Thoracic aorta (tissue), 2 donors: ENCODE measurements around the gene ZNF785. TPM values are rescaled to one million over a fixed set of nuclear protein-coding genes. Genes with fewer than 3 reads are reported as not detected.
"Not testable (repeated sequence)": the region's sequence is repeated elsewhere in the genome, so short reads cannot be mapped to it uniquely, and the experiment has no call there.

Experiments used
- ATAC-seq: fragments of 150-250 bp; one replicate; pipeline ENCODE4 v1.8.0; 2017; ENCODE audit warnings: low read depth; ENCODE audit not compliant: insufficient number of reproducible peaks, low FRiP score
- DNase-seq: peaks from one replicate; pipeline ENCODE4 v3.0.0-alpha.2; 2020; ENCODE audit warnings: low spot score
- H3K27ac ChIP-seq, 2 donors: fragments of 200-600 bp; sonication (generic); 1 replicate in 1 of 2; 2 replicates in 1 of 2; pipeline ENCODE4 v1.5.1; 2016; ENCODE audit warnings: mild to moderate bottlenecking in 2 of 2, moderate library complexity in 2 of 2
- H3K27me3 ChIP-seq: fragments of 200-600 bp; sonication (generic); replicated peaks from 2 replicates; pipeline ENCODE4 v1.6.0; 2016; ENCODE audit warnings: mild to moderate bottlenecking; ENCODE audit not compliant: insufficient read depth
- H3K36me3 ChIP-seq: fragments of 200-600 bp; sonication (generic); one replicate; pipeline ENCODE4 v1.5.1; 2016
- H3K4me1 ChIP-seq, 2 donors: fragments of 200-600 bp; sonication (generic); 1 replicate in 1 of 2; 2 replicates in 1 of 2; pipeline versions ENCODE4 v1.5.1 to v1.6.0; 2016; ENCODE audit warnings: low read depth in 2 of 2, mild to moderate bottlenecking in 1 of 2; ENCODE audit not compliant: control insufficient read depth in 1 of 2
- H3K4me3 ChIP-seq: fragments of 200-600 bp; sonication (generic); 2 replicates; pipeline ENCODE4 v1.5.1; 2016; ENCODE audit warnings: mild to moderate bottlenecking
- H3K9me3 ChIP-seq: fragments of 200-600 bp; sonication (generic); 2 replicates; pipeline ENCODE4 v1.5.1; 2016
- total RNA-seq, 2 donors: library from RNA; depleted of rRNA; stranded (reverse); fragments of >200 nt; gene quantifications; one replicate each; pipeline versions ENCODE4 v1.1.0 to v1.2.3, GENCODE V29; 2016
- TF ChIP-seq, protein P1 (sequence below): fragments of 200-600 bp; sonication (generic); IDR thresholded peaks from one replicate; pipeline ENCODE4 v1.5.1; 2019; ENCODE audit warnings: antibody characterized with exemption

The ZNF785 gene
- total RNA-seq, 2 donors from 2014 or later, result 10.9 to 15.6 TPM

- Histone ChIP-seq H3K4me3 (no peak overlapping the region), H3K27ac (no peak overlapping the region), H3K9me3 (no peaks in the 10 kb centered on the region), H3K4me1 (peaks cover 0 to 5% of the 10 kb centered on the region in 2 donors), H3K27me3 (no peaks in the 10 kb centered on the region), H3K36me3 (peaks cover 33% of the 10 kb centered on the region)
- ATAC-seq, result no peak
- DNase-seq, result no peak
- TF ChIP-seq, protein P1, sequence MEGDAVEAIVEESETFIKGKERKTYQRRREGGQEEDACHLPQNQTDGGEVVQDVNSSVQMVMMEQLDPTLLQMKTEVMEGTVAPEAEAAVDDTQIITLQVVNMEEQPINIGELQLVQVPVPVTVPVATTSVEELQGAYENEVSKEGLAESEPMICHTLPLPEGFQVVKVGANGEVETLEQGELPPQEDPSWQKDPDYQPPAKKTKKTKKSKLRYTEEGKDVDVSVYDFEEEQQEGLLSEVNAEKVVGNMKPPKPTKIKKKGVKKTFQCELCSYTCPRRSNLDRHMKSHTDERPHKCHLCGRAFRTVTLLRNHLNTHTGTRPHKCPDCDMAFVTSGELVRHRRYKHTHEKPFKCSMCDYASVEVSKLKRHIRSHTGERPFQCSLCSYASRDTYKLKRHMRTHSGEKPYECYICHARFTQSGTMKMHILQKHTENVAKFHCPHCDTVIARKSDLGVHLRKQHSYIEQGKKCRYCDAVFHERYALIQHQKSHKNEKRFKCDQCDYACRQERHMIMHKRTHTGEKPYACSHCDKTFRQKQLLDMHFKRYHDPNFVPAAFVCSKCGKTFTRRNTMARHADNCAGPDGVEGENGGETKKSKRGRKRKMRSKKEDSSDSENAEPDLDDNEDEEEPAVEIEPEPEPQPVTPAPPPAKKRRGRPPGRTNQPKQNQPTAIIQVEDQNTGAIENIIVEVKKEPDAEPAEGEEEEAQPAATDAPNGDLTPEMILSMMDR, result no peak
Measured at GRCh38 chr16:30601966-30602365, 16.5 kb upstream of the ZNF785 start.

DNA sequence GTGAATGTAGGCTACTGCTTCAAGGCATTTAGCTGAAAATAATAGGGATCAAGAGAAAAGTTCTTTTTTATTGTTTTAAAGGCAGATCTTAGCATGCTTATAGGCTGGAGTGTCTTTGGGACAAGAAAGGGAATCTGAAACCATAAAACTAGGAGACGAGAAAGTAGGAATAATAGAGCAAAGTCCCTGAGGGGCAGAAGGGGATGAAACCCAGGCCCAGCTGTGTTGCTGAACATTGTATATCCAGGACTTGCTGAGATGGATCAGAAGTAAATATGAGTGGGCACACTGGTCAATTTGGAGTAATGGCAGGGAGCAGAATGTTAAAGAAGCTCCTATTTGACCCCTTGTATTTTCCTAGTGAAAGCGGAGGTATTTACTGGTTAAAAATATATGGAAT lies 15.4 kb upstream of the ZNF785 start:
- TF ChIP-seq, protein P1, result no peak
- H3K27ac ChIP-seq, result no peak overlapping the region

DNA sequence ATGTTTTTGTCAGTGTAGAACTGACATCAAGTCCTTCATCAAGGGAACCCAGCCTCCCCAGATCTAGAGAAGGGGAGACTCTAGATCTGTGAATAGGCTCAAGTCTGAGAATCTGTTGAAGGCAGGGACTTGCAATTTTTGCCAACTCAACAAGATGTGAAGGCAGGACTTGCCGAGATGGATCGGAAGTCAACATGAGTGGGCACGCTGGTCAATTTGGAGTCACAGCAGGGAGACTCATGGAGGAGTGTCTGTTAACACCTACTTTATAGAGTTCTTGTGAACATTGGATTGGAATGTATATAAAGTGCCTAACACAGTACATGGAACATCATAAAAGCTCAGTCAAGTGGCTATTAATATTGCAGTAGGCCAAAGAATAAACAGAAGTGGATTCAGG lies 14.7 kb upstream of the ZNF785 start:
- H3K27ac ChIP-seq, result no peak overlapping the region
- no peaks in the 10 kb centered on the region for H3K27me3 ChIP-seq
- H3K4me1 ChIP-seq, result peaks cover 0 to 5% of the 10 kb centered on the region in 2 donors
- DNase-seq (no peak), ATAC-seq (no peak)
- TF ChIP-seq, protein P1, result no peak
- H3K4me3 ChIP-seq, result no peak overlapping the region
- peaks cover 20% of the 10 kb centered on the region for H3K36me3 ChIP-seq
- H3K9me3 ChIP-seq, result no peaks in the 10 kb centered on the region

More for the DNA sequence above, 15.4 kb upstream of the ZNF785 start:
- H3K9me3 ChIP-seq, result no peaks in the 10 kb centered on the region
- no peak for ATAC-seq
- H3K27me3 ChIP-seq, result no peaks in the 10 kb centered on the region
- no peak overlapping the region for H3K4me3 ChIP-seq
- no peak for DNase-seq
- H3K4me1 ChIP-seq, result peaks cover 0 to 5% of the 10 kb centered on the region in 2 donors
- H3K36me3 ChIP-seq, result peaks cover 26% of the 10 kb centered on the region

DNA sequence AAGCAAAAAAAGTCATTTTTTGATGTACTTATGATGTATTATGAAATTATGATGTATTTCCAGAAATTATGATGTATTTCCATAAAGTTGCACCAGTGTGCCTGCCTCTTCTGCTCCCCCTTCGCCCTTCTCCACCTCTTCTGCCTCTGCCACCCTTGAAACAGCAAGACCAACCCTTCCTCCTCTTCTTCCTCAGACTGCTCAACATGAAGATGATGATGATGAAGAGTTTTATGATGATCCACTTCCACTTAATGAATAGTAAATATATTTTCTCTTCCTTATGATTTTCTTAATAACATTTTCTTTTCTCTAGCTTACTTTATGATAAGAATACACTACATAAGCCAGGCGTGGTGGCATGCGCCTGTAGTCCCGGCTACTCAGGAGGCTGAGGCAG lies 7.4 kb upstream of the ZNF785 start:
- Histone ChIP-seq H3K4me1 (no peaks in the 10 kb centered on the region), H3K27me3 (no peaks in the 10 kb centered on the region), H3K9me3 (no peaks in the 10 kb centered on the region), H3K27ac (no peak overlapping the region), H3K4me3 (no peak overlapping the region), H3K36me3 (no peaks in the 10 kb centered on the region)
- TF ChIP-seq, protein P1, result no peak
- DNase-seq (no peak), ATAC-seq (no peak)

DNA sequence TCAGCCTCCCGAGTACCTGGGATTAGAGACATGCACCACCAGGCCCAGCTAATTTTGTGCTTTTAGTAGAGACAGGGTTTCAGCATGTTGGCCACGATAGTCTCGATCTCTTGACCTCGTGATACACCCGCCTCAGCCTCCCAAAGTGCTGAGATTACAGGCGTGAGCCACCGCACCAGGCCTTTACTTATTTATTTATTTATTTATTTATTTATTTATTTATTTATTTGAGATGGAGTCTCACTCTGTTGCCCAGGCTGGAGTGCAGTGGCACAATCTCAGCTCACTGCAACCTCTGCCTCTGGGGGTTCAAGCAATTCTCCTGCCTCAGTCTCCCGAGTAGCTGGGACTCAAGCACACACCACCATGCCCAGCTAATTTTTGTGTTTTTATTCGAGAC lies 5.4 kb upstream of the ZNF785 start:
- ATAC-seq, H3K9me3 ChIP-seq, H3K4me1 ChIP-seq, H3K27ac ChIP-seq, H3K4me3 ChIP-seq, DNase-seq, H3K27me3 ChIP-seq, H3K36me3 ChIP-seq: not testable (repeated sequence)

DNA sequence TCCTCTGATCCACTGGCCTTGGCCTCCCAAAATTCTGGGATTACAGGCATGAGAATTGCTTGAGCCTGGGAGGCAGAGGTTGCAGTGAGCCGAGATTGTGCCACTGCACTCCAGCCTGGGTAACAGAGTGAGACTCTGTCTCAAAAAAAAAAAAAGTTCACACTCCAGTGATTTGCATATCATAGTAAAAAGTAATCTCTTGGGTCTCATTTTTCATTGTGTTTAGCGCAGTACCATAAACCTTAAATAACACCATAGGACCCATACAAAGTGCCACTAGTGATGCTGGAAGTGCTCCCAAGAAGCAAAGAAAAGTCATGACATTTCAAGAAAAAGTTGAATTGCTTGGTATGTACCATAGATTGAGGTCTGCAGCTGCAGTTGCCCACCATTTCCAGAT lies 4.1 kb upstream of the ZNF785 start:
- DNase-seq, H3K36me3 ChIP-seq, H3K27ac ChIP-seq, H3K27me3 ChIP-seq, ATAC-seq, H3K4me1 ChIP-seq, H3K9me3 ChIP-seq, H3K4me3 ChIP-seq: not testable (repeated sequence)
